Nucleus accumbens (tissue), 56 donors: Measurements from ENCODE around the gene HOXA9.

ENCODE experiments used
- DNase-seq, 56 donors: peaks; one replicate each; lab custom pipeline; 2025; lab: John Stamatoyannopoulos, UW

HOXA9 gene

DNA sequence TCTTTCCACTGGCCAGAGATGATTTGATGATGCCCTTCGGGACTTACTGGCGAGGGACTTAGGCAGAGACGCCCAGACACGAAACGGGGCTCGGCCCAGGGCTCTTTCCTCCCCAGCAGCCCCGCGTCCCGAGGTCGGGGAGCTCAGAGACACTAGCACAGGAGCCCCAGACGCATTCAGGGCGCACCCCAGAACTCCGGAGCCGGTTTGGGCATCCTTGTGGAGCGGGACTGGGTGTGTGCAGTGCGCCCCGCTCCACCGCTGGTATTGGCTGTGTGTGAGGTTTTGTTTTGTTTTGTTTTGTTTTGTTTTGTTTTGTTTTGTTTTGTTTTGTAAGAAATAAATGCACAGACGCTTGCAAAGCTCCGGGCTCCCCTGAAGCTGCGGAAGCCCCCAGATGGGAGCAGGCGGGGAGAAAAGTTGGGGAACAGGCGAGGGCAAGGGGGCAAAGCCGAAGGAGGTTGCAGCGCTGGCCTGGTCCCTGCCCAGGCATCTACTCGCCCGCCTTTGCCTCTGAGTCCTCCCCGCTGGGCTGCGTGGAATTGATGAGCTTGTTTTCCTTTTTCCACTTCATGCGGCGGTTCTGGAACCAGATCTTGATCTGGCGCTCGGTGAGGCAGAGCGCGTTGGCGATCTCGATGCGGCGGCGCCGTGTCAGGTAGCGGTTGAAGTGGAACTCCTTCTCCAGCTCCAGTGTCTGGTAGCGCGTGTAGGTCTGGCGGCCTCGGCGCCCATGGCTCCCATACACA, 20.0 kb downstream of the HOXA9 start:
- no peak for DNase-seq

DNA sequence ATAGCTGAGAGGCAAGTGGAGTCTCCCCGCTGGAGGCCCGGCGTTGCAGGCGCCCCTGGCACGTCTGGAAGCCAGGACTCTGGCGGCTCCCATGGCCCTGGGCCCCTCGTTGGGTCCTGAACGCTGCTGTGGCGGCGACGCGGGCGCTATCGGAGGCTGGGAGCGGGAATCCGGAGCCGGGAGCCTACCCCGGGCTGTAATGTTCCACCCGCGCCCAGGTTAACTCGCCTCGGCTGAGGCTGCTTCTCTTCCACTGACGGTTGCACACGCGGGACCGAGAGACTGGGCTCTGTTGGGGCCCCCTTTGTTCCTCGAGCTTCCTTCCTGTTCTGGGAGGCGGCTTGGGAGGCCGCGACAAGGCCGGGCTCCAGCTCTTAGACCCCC, 20.6 kb downstream of the HOXA9 start:
- no peak for DNase-seq

DNA sequence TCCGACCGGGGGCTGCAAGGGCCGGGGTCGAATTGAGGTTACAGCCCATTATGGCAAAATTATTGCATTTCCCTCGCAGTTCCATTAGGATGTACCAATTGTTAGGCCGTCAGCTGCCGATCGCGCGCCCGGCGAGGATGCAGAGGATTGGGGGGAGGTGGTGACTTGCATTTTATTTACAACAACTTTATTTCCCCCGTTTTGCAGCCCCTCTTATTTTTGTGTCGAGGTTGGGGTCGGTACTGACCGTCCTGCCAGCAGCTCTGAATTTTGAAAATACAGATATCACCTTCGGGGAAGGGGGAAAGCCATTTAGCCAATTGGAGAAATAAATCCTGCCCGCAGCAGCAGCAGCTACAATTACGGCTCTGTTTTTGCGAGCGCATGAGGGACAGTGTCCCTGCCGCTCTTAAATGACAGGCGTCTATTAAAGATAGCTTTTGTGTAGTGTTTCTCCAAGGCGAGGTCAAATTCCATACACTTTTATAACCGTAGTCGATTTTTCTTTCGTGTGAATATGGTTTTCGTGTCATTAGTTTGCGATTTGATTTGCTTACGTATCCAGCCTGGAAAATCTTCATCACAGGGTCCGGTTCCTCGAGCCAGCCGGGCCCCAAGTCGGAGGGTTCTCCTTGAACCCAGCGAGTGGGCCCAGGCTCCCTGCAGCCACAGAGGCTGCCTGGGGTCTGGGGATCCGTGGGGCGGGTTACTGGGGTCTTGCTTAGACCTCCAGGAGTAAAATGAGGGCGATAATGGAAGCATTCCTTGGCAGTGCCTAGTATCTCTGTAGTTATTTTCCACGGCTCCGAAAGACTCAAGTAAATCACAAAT, 21.2 kb downstream of the HOXA9 start:
- DNase-seq: no peak

DNA sequence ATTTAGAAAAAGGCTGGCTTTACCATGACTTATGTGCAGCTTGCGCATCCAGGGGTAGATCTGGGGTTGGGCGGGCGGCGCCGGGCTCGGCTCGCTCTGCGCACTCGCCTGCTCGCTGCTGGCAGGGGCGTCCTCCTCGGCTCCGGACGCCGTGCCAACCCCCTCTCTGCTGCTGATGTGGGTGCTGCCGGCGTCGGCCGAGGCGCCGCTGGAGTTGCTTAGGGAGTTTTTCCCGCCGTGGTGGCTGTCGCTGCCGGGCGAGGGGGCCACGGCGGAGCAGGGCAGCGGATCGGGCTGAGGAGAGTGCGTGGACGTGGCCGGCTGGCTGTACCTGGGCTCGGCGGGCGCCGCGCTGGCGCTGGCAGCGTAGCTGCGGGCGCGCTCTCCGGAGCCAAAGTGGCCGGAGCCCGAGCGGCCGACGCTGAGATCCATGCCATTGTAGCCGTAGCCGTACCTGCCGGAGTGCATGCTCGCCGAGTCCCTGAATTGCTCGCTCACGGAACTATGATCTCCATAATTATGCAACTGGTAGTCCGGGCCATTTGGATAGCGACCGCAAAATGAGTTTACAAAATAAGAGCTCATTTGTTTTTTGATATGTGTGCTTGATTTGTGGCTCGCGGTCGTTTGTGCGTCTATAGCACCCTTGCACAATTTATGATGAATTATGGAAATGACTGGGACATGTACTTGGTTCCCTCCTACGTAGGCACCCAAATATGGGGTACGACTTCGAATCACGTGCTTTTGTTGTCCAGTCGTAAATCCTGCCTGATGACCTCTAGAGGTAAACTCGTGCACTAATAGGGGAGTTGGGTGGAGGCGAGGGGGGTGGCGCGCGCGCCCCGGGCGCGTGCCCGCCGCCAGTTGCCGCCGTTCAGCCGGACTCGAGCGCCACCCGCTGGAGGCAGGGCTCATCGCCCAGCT, 22.1 kb downstream of the HOXA9 start, which contains the start of gene HOXA5:
Gene HOXA5, minus strand, starts transcription at position 659 of the 927 bp plus-strand sequence. Its CDS starts 74 bp downstream, at position 585.
- no peak for DNase-seq

DNA sequence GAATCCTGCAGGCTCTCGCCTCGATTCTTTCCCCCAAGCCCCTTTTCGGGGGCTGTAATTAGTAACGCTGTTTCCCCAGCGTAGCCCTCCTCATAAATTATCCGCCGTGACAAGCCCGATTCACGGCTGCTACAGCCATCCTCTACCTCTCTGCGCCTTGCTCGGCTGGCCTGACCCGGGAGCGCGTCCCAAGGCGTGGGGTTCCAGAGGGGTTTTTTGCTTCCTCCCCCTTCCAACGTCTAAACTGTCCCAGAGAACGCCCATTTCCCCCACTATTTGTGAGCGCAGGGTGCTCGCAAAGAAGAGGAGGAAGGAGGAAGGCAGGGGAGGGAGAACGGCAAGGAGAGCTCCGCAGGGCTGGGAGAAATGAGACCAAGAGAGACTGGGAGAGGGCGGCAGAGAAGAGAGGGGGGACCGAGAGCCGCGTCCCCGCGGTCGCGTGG, 22.7 kb downstream of the HOXA9 start:
- DNase-seq: no peak

DNA sequence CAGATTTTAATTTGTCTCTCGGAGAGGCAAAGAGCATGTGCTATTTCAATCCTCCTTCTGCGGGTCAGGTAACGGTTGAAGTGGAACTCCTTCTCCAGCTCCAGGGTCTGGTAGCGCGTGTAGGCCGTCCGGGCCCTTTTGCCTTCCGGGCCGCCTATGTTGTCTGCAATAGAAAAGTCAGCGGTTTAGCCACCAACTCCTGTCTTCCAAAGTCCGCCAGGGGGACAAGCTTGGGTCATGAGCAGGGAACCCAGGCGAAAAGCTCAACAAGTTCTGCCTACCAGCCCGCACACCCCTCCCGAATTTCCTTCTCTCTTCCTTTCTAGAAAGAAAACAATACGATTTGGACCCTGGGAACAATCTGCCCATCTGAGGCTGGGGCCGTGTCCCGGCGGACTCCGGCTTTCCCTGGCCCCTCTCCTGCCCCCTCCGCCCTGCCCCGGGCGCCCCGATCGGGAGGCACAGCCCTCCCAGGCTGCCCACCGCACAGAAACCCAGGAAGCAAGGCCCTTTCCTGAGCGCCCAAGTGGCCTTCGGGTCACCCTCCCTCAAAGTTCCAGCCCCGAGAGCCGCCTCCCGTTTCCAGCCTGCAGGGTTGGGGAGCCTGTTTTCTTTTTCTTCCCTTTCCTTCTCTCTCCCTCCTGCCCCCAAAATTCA, 23.3 kb downstream of the HOXA9 start:
- DNase-seq: no peak

DNA sequence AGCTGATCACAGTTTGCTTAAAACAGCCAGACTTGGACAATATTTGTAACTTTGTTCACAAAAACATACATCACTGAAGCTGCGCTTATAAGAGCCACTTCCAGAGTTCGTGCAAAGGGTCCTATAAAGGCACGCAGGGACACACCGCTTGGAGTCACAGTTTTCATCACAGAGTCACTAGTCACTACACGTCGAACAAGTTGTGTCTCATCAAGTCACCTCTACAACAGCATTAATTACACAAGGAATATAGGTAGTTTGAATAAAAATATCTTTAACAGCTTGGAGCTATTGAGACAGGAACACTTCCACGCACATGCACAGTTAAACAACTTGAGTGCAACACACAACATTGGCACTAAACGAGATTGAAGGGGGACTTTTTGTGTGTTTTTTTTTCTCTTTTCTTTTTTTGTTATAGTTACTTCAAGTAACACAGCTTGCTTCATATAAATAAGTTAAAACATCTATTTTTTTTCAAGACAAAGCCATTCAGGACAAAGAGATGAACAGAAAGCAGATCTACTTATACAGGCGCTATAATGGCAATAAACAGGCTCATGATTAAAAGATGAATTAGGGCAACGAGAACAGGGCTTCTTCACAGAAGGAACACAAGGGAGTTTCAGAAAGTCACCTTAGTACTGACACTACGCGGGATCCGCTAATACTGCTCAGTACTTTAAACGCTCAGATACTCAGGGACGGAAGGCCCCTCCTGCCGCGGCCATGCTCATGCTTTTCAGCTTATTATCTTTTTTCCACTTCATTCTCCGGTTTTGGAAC, 24.0 kb downstream of the HOXA9 start:
- DNase-seq: no peak

DNA sequence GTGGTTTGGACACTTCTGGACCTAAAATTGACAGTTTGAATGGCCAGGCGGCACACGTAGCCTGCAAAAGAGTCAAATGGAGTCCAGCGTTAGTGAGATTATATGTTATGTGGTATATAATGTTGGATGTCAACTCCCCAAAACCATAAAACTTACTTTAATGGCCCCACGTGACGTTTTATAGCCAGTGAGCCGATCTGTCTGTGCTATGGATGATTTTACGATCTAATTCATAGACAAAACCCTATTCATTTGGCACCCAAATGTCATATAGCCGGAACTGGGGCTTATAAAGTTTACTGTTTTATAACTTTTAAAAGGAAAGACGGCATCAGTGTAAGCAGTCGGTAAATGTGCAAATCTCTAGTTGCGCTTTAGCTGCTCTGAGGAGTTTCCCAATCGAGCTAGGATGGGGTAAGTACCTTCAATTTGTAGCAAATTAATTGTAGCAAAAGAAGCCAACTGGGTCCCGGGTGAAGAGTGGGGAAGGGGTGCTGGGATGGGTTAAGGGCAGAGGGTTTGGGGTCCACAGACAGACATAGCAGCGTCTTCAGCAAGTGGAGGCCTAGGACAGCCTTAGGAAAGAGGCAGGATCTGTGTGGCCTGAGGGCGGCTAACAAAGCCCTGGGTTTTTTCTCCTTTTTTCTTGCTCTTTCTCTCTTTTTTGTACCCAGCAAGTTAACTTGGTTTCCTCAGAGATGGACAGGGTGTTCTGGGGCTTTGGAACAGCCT, 25.0 kb downstream of the HOXA9 start:
- no peak for DNase-seq

DNA sequence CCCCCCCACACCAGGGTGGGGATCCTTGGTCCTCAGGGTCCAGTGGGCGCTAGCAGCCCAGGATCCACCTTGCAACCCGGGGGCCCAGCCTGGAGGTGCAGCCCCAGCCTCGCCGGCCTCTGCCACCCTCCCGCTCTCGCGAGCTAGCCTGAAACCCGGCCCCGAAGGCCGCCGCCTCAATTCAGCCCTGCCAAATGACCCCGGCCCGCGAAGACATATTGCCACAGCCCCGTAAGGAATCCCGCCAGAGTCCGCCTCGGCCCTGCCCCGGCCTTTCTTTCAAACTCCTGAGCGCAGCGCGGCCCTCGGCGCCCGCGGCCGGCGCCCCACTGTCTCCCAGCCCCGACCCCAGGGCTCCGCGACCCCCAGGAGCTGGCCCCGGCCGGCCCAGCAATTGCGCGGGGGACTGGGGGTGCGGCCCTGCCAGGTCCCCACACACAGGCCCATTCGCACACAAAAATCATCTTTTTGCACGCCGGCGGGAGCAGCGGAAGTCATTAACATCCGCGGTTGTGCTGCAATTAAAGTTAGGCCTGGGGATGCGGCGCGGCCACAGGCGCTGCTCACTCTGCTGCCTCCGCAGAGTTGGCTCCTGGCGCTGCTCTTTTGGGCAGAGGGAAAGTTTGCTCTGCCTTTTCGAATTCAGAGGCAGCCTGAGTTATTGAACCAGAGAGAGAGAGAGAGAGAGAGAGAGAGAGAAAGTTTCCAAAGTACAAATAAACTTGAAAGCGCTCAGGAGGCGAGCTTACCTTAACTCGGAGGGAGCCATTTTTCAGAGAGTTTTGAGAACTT, 25.8 kb downstream of the HOXA9 start:
- no peak for DNase-seq

DNA sequence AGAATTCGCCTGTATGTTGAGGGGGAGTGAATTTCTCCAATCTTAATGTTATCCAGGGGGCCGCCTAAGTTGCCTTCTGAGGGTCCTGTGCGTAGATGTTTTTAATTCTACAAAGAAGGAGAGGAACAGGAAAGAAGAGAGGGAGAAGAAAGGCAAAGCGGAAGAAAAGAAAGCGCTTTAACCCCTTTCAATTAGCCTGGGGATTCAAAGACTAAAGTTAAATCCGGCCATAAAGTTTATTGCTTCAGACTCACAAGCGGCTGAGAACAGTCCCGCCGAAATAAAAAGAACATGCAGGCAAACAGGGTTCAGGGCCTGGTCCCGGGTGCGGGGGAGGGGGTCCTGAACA, 26.4 kb downstream of the HOXA9 start:
- DNase-seq: no peak

DNA sequence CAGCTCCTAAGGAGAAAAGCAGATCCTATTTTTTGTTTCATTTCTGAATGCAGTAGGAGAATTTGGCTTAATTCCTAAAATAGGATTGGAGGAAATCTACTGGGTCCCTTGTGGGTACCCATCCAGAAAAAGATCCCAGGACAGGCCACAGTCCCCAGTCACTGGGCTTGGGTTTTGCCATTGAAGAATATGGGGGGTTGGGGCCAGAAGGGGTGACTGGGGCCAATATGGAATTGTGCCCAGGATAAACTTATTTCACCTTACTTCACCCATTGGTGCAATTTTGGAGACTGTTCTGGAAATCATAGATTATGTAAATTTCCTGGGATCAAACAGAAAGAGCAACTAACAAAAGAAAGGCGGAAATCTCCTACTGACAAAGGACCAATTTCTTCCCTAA, 26.9 kb downstream of the HOXA9 start:
- DNase-seq: no peak

DNA sequence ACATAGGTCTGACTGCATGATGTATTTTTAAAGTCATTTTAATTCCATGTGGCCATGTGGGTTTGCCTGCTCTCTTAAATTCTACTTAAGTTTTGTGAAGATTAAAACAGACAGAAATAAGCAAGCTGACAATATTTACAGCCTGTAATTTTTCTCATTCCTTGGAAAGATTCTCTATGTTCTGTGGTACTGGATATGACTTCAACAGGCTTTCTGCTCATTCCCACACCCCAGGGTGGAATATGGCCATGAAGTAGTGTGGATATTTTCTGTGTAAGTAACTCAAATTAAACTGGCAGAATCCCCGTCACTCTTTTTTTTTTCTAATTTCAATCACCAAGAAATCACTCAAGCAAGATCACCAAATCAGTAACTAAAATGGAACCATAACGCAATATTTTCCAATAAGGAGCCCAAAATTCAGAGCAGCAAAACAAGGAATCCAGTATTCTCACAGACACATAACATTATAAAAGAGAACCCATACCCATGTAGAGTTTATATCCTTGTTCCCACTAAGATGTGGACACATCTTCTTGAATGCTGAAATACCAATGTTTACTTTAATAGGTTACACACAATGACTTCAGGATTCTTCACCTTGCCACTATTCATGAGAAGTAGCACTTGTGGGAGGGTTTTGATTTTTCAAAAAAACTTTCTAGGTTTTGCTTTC, 27.6 kb downstream of the HOXA9 start:
- DNase-seq: no peak

DNA sequence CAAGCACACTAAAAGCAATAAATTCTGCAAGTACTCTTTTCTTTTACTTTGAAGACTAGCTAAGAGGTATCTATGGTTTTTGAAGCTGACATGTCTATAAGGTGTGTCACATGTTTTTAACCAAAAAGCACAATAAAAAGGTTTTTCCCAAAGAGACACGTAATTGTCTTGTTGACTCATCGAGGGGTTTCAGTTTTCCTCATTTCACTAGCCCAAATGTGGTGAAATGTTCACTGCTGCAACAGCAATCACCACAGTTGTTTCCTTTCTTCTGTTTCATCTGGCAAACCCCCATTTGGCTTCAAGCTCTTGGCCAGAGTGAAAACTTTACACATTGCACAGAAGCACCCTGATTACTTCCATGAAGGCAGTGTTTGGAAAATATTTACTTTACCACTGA, 30.9 kb downstream of the HOXA9 start:
- DNase-seq: no peak

DNA sequence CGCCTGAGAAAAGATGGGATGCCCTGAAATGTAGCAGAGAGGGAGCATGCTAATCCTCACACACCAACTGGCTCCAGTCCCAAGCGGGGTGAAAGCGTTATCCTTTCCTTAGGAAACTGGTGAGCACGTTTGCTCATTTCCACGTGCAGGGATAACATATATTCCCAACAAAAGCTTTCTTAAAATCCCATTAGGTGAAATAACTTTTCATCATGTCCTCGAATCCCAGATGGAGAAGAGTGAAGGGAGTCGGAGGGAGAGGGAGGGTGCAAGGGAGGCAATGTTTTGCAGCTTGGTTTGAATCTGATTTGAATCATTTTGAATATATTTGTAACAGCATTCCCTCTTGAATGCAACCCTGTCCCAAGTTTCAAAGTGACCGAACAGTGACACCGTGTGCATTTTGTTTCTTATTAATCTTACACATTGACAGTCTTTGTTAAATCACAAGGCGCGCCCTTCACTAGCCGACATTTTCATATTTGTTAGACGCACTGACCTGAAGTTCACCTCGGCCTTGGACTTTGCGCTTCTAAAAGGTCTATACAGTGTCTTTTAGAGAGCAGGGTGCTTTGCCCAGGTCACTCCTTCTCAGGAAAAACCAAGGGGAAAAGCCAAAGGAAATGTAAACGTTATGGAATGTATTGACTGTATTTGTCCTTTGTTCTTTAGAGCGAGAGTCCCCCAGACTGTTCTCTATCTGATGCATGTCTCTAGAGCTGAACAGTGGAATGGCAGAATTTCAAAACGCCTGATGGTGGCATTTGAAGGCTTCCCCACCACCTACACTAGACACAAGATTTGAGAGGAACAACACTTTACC, 31.7 kb downstream of the HOXA9 start:
- DNase-seq: no peak

DNA sequence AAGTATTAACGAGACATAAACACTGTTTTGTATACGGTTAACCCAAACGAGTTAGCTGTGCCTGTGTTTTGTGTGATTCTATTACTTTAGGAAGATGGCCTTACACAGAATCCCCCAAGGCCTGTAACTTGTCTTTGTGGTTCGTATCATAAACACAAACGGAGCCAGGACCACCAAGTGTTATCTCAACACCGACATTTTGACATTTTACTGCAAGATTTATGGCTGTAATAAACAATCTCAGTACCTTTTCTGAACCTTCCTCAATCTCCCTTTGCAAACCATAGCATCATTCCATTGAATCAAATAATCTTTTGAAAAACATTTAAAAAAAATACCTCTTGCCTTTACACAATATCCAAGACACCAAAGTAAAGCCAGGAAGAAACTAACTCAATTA, 32.4 kb downstream of the HOXA9 start:
- no peak for DNase-seq

DNA sequence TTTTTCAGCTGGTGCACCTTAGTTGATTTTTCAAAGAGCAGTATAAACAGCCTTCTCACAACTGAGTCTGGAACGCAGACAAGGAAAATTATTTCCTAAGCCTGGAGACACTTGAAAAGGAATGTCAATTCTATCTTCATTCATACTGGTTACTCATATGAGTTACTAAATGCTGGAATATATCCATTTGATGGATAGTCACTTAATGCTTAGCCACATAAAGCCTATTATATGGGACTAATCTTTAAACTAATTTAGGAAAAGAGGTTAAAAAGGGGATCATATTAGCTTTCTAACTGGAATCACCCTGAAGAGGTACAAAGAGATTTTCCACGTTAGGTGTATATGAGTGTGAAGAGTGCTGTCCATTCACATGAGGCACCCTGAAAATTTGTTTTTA, 33.1 kb downstream of the HOXA9 start:
- DNase-seq: no peak

DNA sequence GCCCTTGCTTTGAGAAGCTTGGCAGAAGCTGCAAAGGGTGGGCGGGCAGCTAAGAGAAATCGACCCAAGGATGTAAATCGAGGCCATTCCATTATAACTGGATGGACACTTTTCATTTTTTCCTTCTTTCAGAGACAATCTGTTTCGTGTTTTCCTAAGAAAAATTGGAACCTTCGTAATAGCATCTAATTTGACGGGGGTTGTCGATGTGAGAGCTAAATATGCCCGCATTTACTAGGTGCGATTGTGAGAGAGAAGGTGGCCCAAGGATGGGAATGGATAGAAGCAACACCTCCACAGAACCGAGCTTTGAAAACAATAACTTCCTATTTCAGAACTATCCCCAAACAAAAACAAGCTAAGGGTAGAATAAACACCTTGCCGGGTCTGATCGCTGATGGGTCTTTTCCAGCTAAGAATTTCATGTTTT, 33.9 kb downstream of the HOXA9 start:
- no peak for DNase-seq
